Esophagus mucosa (tissue), 1 donor: ENCODE data around the gene TDRD6. TPM values are rescaled to one million over a fixed set of nuclear protein-coding genes. Genes with fewer than 3 reads are reported as not detected.
A peak's percentile ranks its signal among the peaks of the same experiment; 100 is the strongest.

Source experiments
- ATAC-seq: fragments of 200-7000 bp; cut with Tn5 transposase; one replicate; pipeline ENCODE4 v1.9.1; 2020
- total RNA-seq: library from RNA; stranded (reverse); gene quantifications from one replicate; pipeline ENCODE4 v1.2.4, GENCODE V29; 2023
- donor health status: DM: yes; HTN: yes; CAD: no.

Gene TDRD6
- total RNA-seq, 1 donor from 2014 or later: 0.08 TPM

GRCh38 chr6:46684771-46685170 lies 2.9 kb upstream of the TDRD6 start:
- ATAC-seq: no peak

DNA sequence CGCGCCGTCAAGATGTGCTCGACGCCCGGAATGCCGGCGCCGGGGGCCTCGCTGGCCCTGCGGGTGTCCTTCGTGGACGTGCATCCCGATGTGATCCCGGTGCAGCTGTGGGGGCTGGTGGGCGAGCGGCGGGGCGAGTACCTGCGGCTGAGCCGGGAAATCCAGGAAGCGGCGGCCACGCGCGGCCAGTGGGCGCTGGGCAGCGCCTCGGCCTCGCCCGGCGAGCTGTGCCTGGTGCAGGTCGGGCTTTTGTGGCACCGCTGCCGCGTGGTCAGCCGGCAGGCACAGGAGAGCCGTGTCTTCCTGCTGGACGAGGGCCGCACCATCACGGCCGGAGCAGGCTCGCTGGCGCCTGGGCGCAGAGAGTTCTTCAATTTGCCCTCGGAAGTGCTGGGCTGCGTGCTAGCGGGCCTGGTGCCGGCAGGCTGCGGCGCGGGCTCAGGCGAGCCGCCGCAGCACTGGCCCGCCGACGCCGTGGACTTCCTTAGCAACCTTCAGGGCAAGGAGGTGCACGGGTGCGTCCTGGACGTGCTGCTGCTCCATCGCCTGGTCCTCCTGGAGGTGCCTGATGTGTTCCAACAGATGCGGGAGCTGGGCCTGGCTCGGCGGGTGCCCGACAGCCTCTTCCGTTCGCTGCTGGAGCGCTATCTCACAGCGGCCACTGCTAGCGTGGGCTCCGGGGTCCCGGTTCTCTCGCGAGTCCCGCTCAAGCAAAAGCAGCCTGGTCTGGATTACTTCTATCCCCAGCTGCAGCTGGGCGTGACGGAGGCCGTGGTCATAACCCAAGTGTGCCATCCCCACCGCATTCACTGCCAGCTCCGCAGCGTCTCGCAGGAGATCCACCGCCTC lies 656 bp downstream of the TDRD6 start:
- no peak for ATAC-seq

GRCh38 chr6:46688966-46689335 lies 1.3 kb downstream of the TDRD6 start:
- no peak for ATAC-seq

- ATAC-seq: no peak
Measured at GRCh38 chr6:46689657-46690056, 2.0 kb downstream of the TDRD6 start.

DNA sequence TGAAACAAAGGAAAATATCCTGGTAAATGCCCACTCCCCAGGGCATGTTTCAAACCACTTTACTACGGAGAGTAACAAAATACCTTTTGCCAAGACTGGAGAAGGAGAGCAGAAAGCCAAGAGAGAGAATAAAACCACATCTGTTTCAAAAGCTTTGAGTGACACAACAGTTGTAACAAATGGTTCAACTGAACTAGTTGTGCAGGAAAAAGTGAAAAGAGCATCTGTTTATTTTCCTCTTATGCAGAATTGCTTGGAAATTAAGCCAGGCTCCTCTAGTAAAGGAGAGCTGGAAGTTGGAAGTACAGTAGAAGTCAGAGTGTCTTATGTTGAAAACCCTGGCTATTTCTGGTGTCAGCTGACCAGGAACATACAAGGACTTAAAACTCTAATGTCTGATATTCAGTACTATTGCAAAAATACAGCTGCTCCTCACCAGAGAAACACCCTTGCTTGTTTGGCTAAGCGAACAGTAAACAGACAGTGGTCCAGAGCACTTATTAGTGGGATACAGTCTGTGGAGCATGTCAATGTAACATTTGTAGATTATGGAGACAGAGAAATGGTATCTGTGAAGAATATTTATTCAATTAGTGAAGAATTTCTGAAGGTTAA lies 2.6 kb downstream of the TDRD6 start:
- ATAC-seq: no peak

DNA sequence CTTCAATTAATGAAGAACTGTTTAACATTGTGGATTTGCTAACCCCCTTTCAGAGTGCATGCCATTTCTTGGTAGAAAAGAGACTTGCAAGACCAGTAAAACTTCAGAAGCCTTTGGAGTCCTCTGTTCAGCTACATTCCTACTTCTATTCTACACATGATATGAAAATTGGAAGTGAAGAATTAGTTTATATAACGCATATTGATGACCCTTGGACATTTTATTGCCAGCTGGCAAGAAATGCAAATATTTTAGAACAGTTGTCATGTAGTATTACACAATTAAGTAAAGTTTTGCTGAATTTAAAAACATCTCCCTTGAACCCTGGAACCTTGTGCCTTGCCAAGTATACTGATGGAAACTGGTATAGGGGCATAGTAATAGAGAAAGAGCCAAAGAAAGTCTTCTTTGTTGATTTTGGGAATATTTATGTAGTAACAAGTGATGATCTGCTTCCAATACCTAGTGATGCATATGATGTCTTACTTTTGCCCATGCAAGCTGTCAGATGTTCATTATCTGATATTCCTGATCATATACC lies 3.3 kb downstream of the TDRD6 start:
- ATAC-seq: no peak

DNA sequence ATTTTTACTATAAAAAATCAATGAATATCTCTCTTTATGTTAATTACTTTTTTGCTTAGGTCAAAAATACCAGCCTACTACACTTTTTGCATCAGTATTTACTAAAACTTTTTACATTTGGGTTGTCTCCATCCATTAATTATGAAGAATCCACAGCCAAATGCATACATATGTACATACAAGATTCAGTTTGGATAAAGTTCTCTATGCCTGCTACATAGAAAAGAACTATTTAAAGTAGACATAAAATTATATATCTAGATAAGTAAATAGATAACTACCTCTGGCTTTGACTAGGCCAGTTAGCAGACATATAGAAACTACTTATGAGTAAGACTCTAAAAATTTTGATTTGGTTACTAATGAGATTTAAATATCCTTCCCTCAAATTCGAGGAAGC lies 12.3 kb downstream of the TDRD6 start:
- ATAC-seq: no peak

DNA sequence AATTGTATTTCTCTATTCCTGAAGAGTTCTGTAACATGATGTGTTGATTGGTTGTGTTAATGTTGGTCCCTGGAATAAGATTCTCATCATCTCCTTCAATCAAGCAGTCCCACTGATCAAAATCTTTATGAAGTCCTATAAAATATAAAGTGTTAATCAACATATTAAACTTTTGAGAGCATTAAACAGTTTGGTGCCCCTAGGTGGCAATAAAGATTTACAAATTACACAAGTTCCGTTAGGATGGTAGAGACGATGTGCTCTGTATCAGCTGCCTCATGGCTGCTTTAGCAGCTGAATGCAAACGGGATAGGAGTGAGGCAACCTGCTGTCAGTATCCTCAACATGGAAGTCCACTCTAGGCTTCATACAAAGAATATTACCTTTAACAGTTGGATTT lies 16.9 kb downstream of the TDRD6 start:
- ATAC-seq: peak; percentile 52

GRCh38 chr6:46706464-46706863 lies 18.8 kb downstream of the TDRD6 start:
- no peak for ATAC-seq

GRCh38 chr6:46711491-46711890 lies 23.8 kb downstream of the TDRD6 start:
- ATAC-seq: no peak

DNA sequence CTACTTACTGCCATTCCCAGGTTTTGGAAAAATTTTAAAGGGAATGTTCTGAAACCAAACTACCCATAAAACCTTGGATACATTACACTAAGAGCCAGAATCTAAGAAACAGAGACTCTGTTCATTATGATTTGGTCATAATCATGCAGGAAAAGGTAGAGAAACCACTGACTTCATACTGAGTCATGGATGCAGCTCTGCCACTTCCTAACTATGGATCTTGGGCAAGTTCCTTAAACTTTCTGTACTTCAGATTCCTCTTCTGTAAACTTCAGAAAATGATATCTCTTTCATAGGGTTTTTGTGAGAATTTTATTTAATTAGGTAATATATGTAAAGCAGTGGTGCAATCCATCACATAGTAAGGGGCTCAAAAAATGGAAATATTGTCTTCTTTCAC lies 27.5 kb downstream of the TDRD6 start:
- ATAC-seq: no peak

DNA sequence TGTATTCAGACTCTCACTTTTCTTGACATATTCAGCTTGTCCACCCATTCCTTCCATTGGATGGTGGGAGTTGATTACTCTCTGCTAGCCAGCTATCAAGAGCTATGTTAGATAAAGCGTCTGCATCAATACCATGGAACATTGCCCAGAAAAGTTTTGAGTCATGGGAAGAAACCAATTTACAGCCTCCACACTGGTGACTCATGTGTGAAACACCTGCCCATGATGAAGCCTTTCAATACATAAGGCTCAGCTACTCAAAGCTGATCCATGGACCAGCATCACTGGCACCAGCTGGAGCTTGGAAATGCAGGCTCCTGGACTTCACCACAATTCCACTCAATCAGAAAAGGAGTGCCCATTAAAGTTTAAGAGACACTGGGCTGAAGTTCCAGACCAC lies 31.4 kb downstream of the TDRD6 start:
- peak; percentile 80 for ATAC-seq

DNA sequence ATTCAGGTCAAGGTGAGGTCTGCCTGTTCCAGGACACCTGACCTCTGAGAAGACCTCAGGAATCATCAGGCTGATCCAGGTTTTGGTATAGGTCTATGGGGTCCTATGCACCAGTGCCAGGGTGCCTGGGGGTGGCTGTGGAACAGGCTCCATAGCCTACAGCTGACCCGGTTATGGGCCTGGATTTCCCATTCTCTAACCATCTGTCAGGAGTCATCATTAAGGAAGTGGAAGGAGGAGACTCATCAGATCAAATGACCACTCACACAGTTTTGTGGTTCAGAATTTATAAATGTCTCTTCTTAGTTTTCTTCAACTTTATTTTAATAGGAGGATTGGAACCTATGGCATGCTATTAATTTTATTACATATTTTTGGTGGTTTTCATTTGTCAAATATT lies 32.7 kb downstream of the TDRD6 start:
- no peak for ATAC-seq

DNA sequence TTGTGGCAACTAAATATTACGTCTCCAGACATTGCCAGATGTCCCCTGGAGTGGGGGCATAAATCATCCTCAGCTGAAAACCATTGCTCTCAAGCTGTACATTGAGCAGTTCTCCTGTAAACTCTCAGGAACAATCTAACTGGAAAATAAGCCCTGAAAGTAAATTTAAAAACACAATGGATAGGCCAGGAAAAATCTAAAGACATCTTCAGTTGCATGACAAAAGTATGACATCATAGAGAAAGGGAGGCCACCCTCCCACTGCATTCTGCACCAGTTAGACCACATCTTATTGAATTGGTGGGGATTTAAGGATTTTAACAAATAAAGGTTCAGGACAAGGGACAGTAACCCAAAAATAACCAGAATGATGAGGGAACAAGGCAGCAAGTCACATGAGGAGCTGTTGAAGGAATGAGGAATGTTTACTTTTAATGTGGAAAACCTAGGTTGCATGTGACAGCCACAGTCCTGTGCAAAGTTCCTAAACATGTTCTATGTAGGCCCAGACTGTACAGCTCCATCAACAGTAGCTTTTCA lies 42.2 kb downstream of the TDRD6 start:
- ATAC-seq: no peak

DNA sequence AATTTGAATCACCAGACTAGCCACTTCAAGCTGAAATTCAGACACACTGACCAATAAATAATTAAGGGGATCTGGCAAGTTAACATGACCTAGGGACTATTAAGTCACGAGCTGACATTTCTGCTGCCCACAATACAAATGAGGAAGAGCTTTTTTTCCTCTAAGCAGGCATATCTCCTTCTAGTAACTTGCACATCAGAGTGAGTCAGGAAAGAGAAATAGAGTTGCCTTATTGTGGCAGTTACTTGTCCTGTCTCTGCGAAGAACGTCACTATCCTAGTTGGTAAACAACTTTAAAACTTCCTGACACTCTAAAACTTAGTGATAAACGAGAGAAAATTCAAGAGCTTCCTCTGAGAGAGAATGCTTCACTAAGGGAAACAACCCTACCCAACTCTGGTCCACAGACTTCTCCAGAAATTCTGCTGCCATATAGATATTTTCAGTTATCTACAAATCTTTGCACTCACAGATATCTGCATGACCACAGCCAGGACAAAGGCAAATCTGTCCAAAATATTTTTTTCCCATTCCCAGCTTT lies 43.3 kb downstream of the TDRD6 start:
- no peak for ATAC-seq

DNA sequence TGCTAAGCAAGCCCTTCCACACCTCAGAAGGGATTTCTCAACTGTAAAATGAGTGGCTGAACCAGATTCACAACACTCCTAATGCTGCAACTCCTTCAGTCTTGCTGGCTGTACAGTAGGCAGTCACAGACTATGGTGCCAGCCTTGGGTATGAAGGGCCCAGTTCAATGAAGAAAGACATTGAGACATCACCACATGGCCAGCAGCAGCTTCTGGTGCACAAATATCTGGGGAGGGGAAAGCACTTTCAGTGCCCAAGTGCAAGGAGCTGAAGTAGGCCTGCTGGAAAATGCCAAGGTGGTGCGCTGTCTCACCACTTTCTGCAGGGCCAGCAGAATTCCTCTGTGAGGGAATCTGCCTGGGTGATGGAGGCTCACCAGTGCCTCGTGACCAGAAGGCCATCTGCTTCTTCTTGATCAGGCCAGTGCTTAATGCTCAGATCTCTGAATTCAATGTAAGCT lies 45.7 kb downstream of the TDRD6 start:
- ATAC-seq: peak; percentile 36

GRCh38 chr6:46734867-46735719 lies 47.4 kb downstream of the TDRD6 start, which contains the start of gene PLA2G7:
Gene PLA2G7 (minus strand): TSS chr6:46735375. CDS start chr6:46722891, 12,484 bp downstream.
- peak; percentile 60 for ATAC-seq

GRCh38 chr6:46735720-46736031 lies 48.0 kb downstream of the TDRD6 start:
- ATAC-seq: no peak

DNA sequence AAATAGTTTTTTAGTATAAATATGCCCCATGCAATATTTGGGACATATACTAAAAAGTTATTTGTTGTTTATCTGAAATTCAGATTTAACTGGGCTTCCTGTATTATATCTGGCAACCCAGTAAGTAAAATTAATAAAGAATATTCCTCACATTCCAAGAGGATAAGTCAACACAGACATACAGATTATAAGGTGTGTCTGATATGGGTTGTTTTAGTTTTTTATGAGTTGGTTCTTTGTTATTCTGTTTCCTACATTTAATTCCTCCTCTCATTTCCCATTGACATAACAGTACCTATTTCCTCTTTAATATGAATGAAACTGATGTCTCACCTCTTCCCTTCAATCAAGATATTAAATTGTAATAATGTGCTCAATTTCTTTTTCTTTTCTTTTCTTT lies 49.2 kb downstream of the TDRD6 start:
- no peak for ATAC-seq

- no peak for ATAC-seq
Measured at GRCh38 chr6:46741482-46741881, 53.8 kb downstream of the TDRD6 start.

DNA sequence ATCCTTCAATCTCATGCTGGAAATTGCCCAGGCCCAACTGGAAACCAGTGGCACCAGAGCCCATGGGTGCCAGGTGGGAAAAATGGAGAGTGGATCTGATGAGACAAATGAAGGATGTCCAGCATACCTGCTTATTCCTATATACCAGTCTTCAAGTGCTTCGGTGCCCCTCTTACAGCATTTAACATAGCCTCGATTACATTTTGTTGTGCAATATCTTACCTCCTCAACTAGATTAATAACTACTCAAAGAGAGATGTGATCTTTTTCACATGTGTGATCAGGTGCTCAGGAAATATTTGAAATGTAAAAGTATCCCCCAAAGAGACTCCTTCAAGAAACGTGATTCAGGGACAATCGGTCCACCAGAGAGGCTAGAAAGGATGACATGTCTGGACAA lies 54.2 kb downstream of the TDRD6 start:
- ATAC-seq: no peak

DNA sequence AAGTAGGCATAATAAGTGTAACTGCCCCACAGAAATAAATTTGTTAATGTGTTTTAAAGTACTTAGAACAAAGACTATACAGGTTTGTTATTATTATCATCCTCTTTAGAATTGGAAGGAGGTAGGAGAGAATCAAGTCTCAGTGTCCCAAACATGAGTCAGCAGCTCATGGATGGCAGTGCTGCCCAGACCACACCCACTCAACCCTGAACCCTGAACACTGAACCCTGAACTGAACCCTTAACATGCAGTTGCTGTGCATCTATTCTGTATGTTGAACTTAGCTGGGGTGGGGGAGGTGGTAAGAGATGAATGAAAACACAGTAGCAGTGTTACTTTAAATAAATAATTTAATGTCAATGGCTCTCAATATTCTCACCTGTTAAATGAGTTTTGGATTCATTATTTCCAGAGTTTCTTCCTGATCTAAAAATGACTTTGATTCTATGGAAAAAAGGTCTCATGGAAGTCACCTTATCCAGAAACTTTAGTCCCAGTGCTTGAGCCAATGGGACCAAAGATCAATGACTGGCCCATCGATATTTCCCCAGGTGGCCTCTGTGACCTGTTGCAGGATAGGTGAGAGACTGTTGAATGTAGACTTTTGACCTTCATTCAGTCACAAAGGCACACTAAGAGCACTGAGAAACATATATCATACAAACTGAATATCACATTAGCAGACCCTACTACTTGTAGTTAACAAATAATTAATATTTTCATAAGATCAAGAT lies 55.9 kb downstream of the TDRD6 start:
- ATAC-seq: no peak
